CD8-positive, alpha-beta memory T cell (primary cell): ENCODE results near the gene CLDND2. TPM values are rescaled to one million over a fixed set of nuclear protein-coding genes. Genes with fewer than 3 reads are reported as not detected.

Experiments used
- CTCF ChIA-PET: fragments of 350-600 bp; sonication (Branson Sonifier 250); formaldehyde crosslinking; loops from one replicate; lab custom pipeline; 2021; ENCODE audit warnings: antibody characterized with exemption; lab: Charles Lee
- POLR2A ChIA-PET: fragments of 350-600 bp; sonication (Branson Sonifier 250); formaldehyde crosslinking; loops from one replicate; lab custom pipeline; 2021; ENCODE audit warnings: antibody characterized with exemption; lab: Charles Lee
- DNase-seq, 5 donors: peaks; one replicate each; pipeline versions ENCODE4 v3.0.0 to v3.0.0-alpha.2; 2020 to 2022; ENCODE audit warnings: mixed read lengths in 1 of 5
- H3K27ac ChIP-seq: one replicate; pipeline ENCODE4 v1.7.0; 2013; ENCODE audit warnings: low read depth, mild to moderate bottlenecking, low read length, moderate library complexity
- H3K27me3 ChIP-seq: 2 replicates; pipeline ENCODE4 v1.7.0; 2013; ENCODE audit warnings: low read length, mild to moderate bottlenecking; ENCODE audit not compliant: insufficient read depth, poor library complexity, severe bottlenecking
- H3K36me3 ChIP-seq: 2 replicates; pipeline ENCODE4 v1.7.0; 2013; ENCODE audit warnings: mild to moderate bottlenecking, low read length, moderate library complexity; ENCODE audit not compliant: insufficient read depth
- H3K4me1 ChIP-seq: 2 replicates; pipeline ENCODE4 v1.7.0; 2013; ENCODE audit warnings: mild to moderate bottlenecking, low read length, moderate library complexity; ENCODE audit not compliant: insufficient read depth
- H3K4me3 ChIP-seq: 2 replicates; pipeline ENCODE4 v1.7.0; 2013; ENCODE audit warnings: mild to moderate bottlenecking, low read length
- H3K9me3 ChIP-seq: 2 replicates; pipeline ENCODE4 v1.7.0; 2013; ENCODE audit warnings: mild to moderate bottlenecking, low read length
- H3K27ac Mint-ChIP-seq, 8 donors: one replicate each; pipeline ENCODE4 v1.8.0; 2020 to 2021; ENCODE audit warnings: mixed read lengths in 8 of 8, mild to moderate bottlenecking in 6 of 8, inconsistent platforms in 3 of 8, moderate library complexity in 3 of 8
- H3K27me3 Mint-ChIP-seq, 2 donors: one replicate each; pipeline ENCODE4 v1.8.0; 2020 to 2021; ENCODE audit warnings: mixed read lengths in 2 of 2, mild to moderate bottlenecking in 1 of 2, moderate library complexity in 1 of 2
- H3K36me3 Mint-ChIP-seq, 3 donors: one replicate each; pipeline ENCODE4 v1.8.0; 2020 to 2021; ENCODE audit warnings: mixed read lengths in 3 of 3, inconsistent platforms in 1 of 3, mild to moderate bottlenecking in 1 of 3
- H3K4me1 Mint-ChIP-seq, 3 donors: one replicate each; pipeline ENCODE4 v1.8.0; 2020 to 2021; ENCODE audit warnings: mixed read lengths in 3 of 3, inconsistent platforms in 1 of 3, mild to moderate bottlenecking in 1 of 3
- H3K4me3 Mint-ChIP-seq, 7 donors: one replicate each; pipeline ENCODE4 v1.8.0; 2020 to 2021; ENCODE audit warnings: mixed read lengths in 7 of 7, mild to moderate bottlenecking in 6 of 7, moderate library complexity in 4 of 7, inconsistent platforms in 2 of 7
- H3K9me3 Mint-ChIP-seq, 5 donors: one replicate each; pipeline ENCODE4 v1.8.0; 2020 to 2022; ENCODE audit warnings: mixed read lengths in 5 of 5, mild to moderate bottlenecking in 3 of 5, moderate library complexity in 2 of 5, inconsistent platforms in 1 of 5
- polyA plus RNA-seq: library from polyadenylated mRNA; unstranded; fragments of 300-500 nt; fragmentation: Illumina TruSeq; gene quantifications from one replicate; pipeline ENCODE4 v1.2.3, GENCODE V29; 2021
- total RNA-seq, 2 experiments: library from RNA; stranded (reverse); gene quantifications; one replicate each; pipeline ENCODE4 v1.2.3, GENCODE V29; 2021

Gene CLDND2
- total and polyA plus RNA-seq, 3 experiments from 2014 or later = 1.5 to 25.0 (median 24.9) TPM

GRCh38 chr19:51392701-51393100 is 23.9 kb upstream of the CLDND2 start:
- H3K27me3 Mint-ChIP-seq = peaks cover 0 to 2% of the 10 kb centered on the region in 2 donors
- H3K4me1 Mint-ChIP-seq = peaks cover 49 to 54% (median 53%) of the 10 kb centered on the region in 3 donors
- no peak for DNase-seq
- Histone ChIP-seq H3K36me3 (no peaks in the 10 kb centered on the region), H3K9me3 (no peaks in the 10 kb centered on the region), H3K27ac (no peak overlapping the region), H3K27me3 (no peaks in the 10 kb centered on the region), H3K4me3 (no peak overlapping the region), H3K4me1 (peaks cover 18% of the 10 kb centered on the region)
- ChIA-PET CTCF (no interaction called here), POLR2A (no interaction called here)
- no peaks in the 10 kb centered on the region for H3K9me3 Mint-ChIP-seq
- H3K27ac Mint-ChIP-seq = peak overlapping the region in 3 of 8 donors; percentile 63 to 79 (median 74)
- peak overlapping the region in 5 of 7 donors; percentile 38 to 57 (median 40) for H3K4me3 Mint-ChIP-seq
- no peaks in the 10 kb centered on the region for H3K36me3 Mint-ChIP-seq

GRCh38 chr19:51391073-51391611 is 22.3 kb upstream of the CLDND2 start:
- Histone ChIP-seq H3K9me3 (no peaks in the 10 kb centered on the region), H3K36me3 (no peaks in the 10 kb centered on the region), H3K4me1 (peaks cover 29% of the 10 kb centered on the region), H3K4me3 (no peak overlapping the region), H3K27me3 (no peaks in the 10 kb centered on the region), H3K27ac (peak overlapping the region; percentile 58)
- ChIA-PET POLR2A (no interaction called here), CTCF (no interaction called here)
- Mint-ChIP-seq H3K4me3 (peak overlapping the region in 5 of 7 donors; percentile 1 to 54 (median 27)), H3K36me3 (no peaks in the 10 kb centered on the region), H3K27ac (peak overlapping the region in 5 of 8 donors; percentile 10 to 79 (median 61)), H3K4me1 (peaks cover 53 to 62% (median 59%) of the 10 kb centered on the region in 3 donors), H3K9me3 (no peaks in the 10 kb centered on the region), H3K27me3 (peaks cover 0 to 2% of the 10 kb centered on the region in 2 donors)
- DNase-seq = no peak

- Mint-ChIP-seq H3K9me3 (no peaks in the 10 kb centered on the region), H3K27ac (peak overlapping the region in 4 of 8 donors; percentile 33 to 78 (median 64)), H3K27me3 (no peaks in the 10 kb centered on the region), H3K4me3 (peak overlapping the region in 4 of 7 donors; percentile 23 to 81 (median 66)), H3K4me1 (peaks cover 36 to 46% (median 42%) of the 10 kb centered on the region in 3 donors), H3K36me3 (no peaks in the 10 kb centered on the region)
- DNase-seq = no peak
- Histone ChIP-seq H3K4me1 (peaks cover 16% of the 10 kb centered on the region), H3K36me3 (no peaks in the 10 kb centered on the region), H3K9me3 (no peaks in the 10 kb centered on the region), H3K27ac (no peak overlapping the region), H3K27me3 (no peaks in the 10 kb centered on the region), H3K4me3 (no peak overlapping the region)
- POLR2A ChIA-PET = no interaction called here
- CTCF ChIA-PET = no interaction called here
Measured at GRCh38 chr19:51389143-51389542, 20.3 kb upstream of the CLDND2 start.

- POLR2A ChIA-PET = no interaction called here
- H3K27me3 Mint-ChIP-seq = no peaks in the 10 kb centered on the region
- peak within 1 kb of the TSS; percentile 60 to 90 (median 81) for H3K4me3 Mint-ChIP-seq
Measured at GRCh38 chr19:51387924-51388389, 19.2 kb upstream of the CLDND2 start, which contains the start of gene LIM2. Gene LIM2, minus strand, starts transcription at chr19:51387974. Its CDS starts 531 bp downstream, at chr19:51387443.

GRCh38 chr19:51386882-51387520 is 18.2 kb upstream of the CLDND2 start:
- Histone ChIP-seq H3K36me3 (no peaks in the 10 kb centered on the region), H3K4me3 (peak overlapping the region; percentile 27), H3K9me3 (no peaks in the 10 kb centered on the region), H3K4me1 (peaks cover 11% of the 10 kb centered on the region), H3K27ac (peak overlapping the region; percentile 38), H3K27me3 (no peaks in the 10 kb centered on the region)
- Mint-ChIP-seq H3K36me3 (no peaks in the 10 kb centered on the region), H3K4me3 (peak overlapping the region; percentile 60 to 90 (median 81)), H3K27me3 (no peaks in the 10 kb centered on the region), H3K27ac (peak overlapping the region; percentile 17 to 97 (median 88)), H3K9me3 (no peaks in the 10 kb centered on the region), H3K4me1 (peaks cover 31 to 40% (median 35%) of the 10 kb centered on the region in 3 donors)
- POLR2A ChIA-PET = no interaction called here
- DNase-seq = peak in 1 of 5 donors; percentile 28
- CTCF ChIA-PET = interaction anchor here (1.0 to 1.8 kb wide), 4 partner anchors 9 to 21 kb away, joined by 3 to 5 read pairs (median 3); no protein-coding TSS in a partner anchor

More at GRCh38 chr19:51387924-51388389, 19.2 kb upstream of the CLDND2 start, which contains the start of gene LIM2:
- no peak for DNase-seq
- Mint-ChIP-seq H3K36me3 (no peaks in the 10 kb centered on the region), H3K27ac (peak within 1 kb of the TSS; percentile 43 to 97 (median 88)), H3K4me1 (peaks cover 30 to 40% (median 35%) of the 10 kb centered on the region in 3 donors), H3K9me3 (no peaks in the 10 kb centered on the region)
- H3K36me3 ChIP-seq = no peaks in the 10 kb centered on the region
- no peaks in the 10 kb centered on the region for H3K9me3 ChIP-seq
- CTCF ChIA-PET = interaction anchor here (1.0 to 1.8 kb wide), 3 partner anchors 10 to 20 kb away, joined by 3 to 5 read pairs (median 3); no protein-coding TSS in a partner anchor
- H3K4me1 ChIP-seq = peaks cover 11% of the 10 kb centered on the region
- no peaks in the 10 kb centered on the region for H3K27me3 ChIP-seq
- peak within 1 kb of the TSS; percentile 38 for H3K27ac ChIP-seq
- H3K4me3 ChIP-seq = peak within 1 kb of the TSS; percentile 27

GRCh38 chr19:51382004-51382403 is 13.2 kb upstream of the CLDND2 start:
- H3K36me3 ChIP-seq = no peaks in the 10 kb centered on the region
- peaks cover 0 to 3% (median 0%) of the 10 kb centered on the region in 5 donors for H3K9me3 Mint-ChIP-seq
- H3K4me1 ChIP-seq = peaks cover 7% of the 10 kb centered on the region
- no peaks in the 10 kb centered on the region for H3K9me3 ChIP-seq
- ChIA-PET POLR2A (interaction anchor here (1.5 kb wide), 1 partner anchor 12 kb away, joined by 3 read pairs; no protein-coding TSS in a partner anchor), CTCF (interaction anchor here (0.9 to 1.4 kb wide), 3 partner anchors 10 to 25 kb away, joined by 3 read pairs; partner anchors contain the start of gene CLDND2)
- H3K27me3 Mint-ChIP-seq = no peaks in the 10 kb centered on the region
- H3K27ac ChIP-seq = no peak overlapping the region
- no peak overlapping the region for H3K27ac Mint-ChIP-seq
- no peak overlapping the region for H3K4me3 ChIP-seq
- no peaks in the 10 kb centered on the region for H3K36me3 Mint-ChIP-seq
- no peak for DNase-seq
- H3K27me3 ChIP-seq = no peaks in the 10 kb centered on the region
- peaks cover 20 to 40% (median 29%) of the 10 kb centered on the region in 3 donors for H3K4me1 Mint-ChIP-seq
- H3K4me3 Mint-ChIP-seq = no peak overlapping the region

GRCh38 chr19:51380379-51380778 is 11.6 kb upstream of the CLDND2 start:
- Histone ChIP-seq H3K27me3 (no peaks in the 10 kb centered on the region), H3K27ac (no peak overlapping the region), H3K4me3 (no peak overlapping the region), H3K4me1 (peaks cover 15% of the 10 kb centered on the region), H3K9me3 (no peaks in the 10 kb centered on the region), H3K36me3 (no peaks in the 10 kb centered on the region)
- Mint-ChIP-seq H3K36me3 (no peaks in the 10 kb centered on the region), H3K27ac (peak overlapping the region in 5 of 8 donors; percentile 13 to 85 (median 37)), H3K27me3 (no peaks in the 10 kb centered on the region), H3K4me3 (peak overlapping the region in 3 of 7 donors; percentile 12 to 47 (median 26)), H3K9me3 (peaks cover 0 to 3% (median 0%) of the 10 kb centered on the region in 5 donors), H3K4me1 (peaks cover 32 to 47% (median 40%) of the 10 kb centered on the region in 3 donors)
- DNase-seq = no peak
- ChIA-PET POLR2A (interaction anchor here (1.1 to 1.5 kb wide), 2 partner anchors 10 to 14 kb away, joined by 3 read pairs; no protein-coding TSS in a partner anchor), CTCF (no interaction called here)
